DMS 273 (cell line): ENCODE measurements around the gene MCEMP1.

ENCODE experiments used
- DNase-seq: peaks from one replicate; lab custom pipeline; 2025; ENCODE audit not compliant: unreplicated experiment; lab: John Stamatoyannopoulos, UW

The MCEMP1 gene

DNA sequence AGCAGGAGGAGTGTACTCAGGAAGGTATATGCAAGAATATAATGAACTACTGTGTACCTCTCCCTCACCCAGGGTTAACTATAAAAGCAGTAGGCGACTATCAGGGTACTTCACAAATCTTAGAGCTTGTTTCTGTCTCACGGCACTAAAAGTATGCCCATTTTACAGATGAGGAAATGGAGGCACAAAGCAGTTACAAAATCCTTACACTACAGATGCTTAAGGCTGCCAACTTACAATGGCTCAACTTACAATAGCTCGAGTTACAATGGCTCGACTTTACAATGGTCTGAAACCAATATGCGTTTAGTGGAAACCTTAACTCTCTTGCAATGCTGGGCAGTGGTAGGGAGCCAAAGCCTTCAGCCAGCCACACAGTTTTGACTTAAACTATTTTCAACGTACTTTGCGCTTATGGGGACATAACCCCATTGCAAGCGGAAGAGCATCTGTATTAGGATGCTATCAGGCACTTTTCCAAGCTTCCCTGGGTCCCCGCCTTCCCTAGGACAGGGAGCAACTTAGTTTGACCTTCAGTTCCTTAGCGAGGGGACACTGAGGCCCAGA is 20.9 kb downstream of the MCEMP1 start:
- DNase-seq, result no peak

DNA sequence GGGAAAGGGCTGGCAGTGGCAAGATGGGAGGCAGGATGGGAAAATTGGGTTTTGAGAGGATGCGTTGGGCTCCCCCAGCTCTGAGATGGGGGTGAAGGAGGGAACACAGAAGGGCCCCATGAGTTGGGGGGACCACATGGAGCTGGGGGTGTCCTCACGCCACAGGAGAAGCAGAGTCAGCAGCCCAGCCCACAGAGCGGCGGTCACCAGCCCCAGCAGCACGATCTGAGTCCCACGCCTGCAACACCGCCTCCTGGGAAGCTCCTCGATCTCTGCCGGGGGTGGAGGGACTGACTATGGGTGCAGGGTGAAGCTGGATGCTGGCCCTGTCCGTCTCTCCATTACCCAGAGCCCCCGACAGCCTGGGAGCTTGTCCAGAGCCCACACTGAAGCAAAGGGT is 21.7 kb downstream of the MCEMP1 start:
- DNase-seq, result no peak

DNA sequence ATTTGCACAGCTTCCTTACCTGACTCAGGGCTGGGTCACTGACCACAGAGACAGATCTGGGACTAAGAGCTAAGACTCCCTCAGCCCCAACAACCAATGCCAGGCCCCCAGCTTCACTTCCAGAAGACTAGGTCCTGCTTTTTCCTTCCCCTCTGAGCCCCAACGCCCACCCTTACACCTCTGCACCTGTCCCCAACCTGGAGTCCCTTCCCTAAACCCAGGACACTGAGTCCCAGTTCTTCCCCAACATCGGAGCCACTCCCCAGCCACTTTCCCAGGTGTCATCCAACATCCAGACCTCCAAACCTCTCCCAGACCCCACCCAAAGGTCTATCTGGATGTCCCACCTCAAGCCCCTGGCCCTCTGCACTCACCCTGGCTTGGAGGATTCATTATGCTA is 22.1 kb downstream of the MCEMP1 start:
- DNase-seq, result no peak

DNA sequence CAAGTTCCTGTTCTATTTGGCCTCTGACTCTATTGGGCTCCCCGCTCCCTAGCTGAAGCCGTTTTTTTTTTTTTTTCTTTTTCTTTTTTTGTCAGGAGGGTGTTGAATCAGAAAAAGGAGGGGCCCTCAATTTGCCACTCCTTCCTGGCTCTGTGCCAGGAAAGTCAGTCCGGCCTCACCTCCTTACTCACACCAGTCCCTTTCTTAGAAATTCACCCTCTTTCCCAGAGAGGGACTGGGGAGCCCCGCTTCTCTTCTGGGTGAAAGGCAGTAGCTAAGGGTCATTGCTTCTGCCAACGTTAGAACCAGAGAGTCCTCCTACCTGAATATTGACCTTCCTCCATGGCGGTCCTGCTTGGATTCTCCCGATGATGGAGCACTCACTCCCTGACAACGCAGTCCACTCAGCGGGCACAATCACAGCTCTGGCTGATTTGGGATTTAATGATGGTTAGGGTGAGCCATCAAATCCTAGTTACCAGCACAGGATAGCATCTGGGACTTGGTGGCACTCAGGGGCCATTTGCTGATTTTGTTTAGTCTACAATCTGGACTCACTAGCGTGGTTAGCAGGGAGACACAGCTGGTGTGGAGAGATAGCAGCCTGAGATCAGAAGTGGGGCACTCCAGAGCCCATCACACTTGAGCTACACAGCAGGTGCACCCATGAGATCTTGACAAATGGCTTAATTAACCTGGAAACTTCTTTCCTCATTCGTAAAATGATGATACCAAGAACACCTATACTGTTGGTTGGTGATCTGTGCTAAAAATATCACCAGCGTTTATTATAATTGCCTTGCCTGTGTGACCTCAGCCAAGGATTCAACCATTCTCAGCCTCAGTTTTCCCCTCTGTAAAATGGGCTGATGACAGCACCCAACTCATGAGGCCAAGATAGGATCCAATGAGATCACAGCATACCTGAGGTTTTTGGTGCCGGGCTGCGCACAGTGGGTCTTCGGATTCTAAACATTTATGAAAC is 22.8 kb downstream of the MCEMP1 start:
- DNase-seq, result peak; percentile 34

DNA sequence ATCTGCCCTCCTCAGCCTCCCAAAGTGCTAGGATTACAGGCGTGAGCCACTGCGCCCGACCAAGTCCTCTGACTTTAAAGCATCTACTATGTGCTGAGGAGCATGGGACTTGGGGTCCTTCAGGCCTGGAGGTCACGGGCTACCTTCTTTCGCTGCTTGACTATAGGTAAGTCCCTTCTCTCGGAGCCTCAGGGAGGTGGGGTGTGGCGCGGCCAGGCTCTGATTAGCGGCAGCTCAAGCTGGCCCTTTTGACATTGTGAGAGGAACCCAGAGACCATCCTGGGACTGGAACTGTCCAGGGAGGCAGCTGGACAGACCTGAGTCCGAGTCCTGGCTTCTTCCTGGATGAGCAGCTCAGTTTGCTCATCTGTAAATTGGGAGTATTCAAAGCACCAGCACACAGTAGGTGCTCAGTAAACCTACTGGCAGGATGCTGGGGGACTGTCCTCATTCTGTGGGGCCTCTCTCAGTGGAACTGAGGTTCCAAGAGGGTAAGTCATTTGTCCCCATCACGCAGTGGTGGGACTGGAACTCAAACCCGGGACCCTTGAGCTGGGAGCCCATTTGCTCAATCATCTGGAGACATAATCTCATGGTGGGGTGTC is 24.3 kb downstream of the MCEMP1 start:
- no peak for DNase-seq

DNA sequence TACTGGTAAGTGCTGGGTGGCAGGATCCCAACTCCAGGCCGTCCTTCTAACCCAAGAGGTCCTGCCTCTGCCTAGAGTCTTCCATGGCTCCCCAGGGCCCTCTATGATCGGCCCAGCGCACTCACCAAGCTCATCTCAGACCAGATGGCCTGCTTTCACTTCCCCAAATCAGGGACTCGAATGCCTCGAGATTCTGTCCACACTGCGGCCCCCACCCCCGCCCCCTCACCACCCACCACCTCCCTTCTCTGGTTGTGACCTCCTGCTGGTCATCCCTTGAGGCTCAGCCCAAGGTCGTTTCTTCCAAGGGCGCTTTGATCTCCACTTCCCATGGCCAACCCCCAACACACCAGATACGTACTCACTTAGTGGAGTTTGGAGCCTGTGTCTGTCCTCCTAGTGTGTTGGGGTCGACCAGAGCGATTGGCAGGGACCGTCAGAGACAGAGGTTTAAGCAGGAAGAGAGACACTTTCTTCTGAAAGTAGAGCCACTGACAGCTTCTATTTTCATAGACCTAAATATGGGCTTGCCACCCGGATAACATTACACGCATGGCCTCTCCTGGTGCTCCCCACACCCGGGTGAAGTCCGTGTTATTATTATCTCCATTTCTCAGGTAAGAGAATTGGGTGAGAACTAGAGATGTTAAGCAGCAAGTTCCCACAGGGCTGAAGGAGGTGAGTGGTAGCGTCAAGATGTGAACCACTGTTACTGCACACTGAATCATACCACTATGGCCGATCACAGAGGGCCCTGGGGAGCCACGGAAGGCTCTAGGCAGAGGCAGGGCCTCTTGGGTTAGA is 25.0 kb downstream of the MCEMP1 start, which contains the start of gene FCER2:
Gene FCER2, minus strand, starts transcription at position 478 of the 804 bp plus-strand sequence. CDS start 2,371 bp downstream, outside the sequence.
- DNase-seq, result no peak

DNA sequence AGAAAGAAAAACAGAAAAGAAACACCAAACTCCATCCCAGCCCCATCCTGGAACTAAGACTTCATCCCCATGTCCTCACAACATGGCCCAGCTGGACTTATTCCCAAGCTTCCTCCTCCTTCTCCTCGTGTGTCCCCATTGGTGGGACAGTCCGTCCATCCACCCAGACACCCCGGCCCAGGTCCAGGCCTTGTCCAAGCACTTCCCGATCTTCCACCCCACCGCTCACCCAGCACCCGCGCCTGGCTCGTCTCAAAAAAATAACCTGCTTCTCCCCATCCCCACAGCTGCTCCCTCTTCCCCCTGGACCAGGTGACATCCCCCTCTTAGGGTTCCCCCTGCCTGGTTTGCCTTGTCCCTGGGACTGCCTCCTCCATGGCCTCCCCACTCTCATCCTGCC is 26.4 kb downstream of the MCEMP1 start:
- DNase-seq, result no peak

DNA sequence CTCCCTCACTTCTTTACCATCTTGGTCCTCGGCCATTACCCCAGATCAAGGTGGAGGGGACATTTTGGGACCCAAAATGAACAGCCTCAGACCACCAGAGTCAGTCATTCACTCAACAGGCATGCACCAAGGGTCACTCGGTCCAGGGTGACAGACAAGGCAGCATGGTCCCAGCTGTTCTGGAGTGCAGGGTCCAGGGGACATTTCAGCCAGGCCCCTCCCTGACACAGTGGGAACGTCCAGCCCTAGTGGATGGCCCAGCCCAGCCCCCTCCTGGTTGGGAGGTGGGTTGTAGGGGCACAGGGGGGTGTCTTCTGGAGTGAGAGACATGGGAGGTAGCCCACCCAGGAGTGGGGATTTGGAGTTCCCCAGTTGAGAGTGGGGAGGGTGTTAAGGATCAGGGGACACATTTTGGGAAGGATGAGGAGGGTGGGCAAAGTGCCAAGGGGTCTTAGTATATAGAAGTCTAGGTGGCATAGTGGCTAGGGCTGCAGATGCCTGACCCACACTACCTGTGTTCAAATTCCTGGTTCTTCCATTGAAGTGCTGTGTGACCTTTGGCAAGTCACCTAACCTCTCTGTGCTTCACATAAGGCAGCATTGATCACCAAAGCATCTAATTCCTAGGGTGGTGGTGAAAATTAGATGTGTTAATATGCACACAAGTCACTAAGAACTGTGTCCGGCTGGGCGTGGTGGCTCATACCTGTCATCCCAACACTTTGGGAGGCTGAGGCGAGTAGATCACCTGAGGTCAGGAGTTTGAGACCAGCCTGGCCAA is 27.6 kb downstream of the MCEMP1 start:
- DNase-seq, result no peak

DNA sequence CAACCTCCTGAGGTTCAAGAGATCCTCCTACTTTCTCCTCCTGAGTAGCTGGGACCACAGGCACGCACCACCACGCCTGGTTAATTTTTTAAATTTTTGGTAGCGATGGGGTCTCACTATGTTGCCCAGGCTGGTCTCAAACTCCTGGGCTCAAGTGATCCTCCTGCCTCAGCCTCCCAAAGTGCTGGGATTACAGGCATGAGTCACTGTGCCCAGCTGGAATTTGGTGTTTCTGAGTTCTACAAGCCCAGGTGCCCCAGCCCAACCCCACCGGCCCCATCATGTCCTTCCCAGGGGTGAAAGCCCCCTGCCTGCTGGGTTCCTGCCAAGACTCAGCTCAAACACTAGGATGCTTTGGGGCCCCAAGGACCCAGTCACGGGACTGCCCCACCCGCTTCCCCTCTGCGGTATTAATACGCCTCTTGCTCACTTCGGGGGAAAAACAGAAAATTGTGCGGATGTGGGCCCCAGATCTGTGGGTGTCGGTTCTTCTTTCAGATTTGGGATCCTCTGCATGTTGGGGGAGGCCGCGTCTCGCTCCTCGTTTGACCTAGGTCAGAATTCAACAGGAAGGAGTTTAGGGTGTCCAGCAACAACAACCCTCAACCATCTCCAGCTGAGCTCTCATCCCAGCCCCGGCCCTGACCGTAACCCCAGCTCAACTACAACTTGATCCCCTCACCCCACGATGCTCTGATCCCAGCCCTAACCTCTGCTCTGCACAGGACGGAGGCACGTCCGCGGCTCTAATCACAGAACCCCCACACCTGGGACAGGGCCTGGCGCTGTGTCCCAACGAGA is 28.7 kb downstream of the MCEMP1 start:
- DNase-seq, result no peak

DNA sequence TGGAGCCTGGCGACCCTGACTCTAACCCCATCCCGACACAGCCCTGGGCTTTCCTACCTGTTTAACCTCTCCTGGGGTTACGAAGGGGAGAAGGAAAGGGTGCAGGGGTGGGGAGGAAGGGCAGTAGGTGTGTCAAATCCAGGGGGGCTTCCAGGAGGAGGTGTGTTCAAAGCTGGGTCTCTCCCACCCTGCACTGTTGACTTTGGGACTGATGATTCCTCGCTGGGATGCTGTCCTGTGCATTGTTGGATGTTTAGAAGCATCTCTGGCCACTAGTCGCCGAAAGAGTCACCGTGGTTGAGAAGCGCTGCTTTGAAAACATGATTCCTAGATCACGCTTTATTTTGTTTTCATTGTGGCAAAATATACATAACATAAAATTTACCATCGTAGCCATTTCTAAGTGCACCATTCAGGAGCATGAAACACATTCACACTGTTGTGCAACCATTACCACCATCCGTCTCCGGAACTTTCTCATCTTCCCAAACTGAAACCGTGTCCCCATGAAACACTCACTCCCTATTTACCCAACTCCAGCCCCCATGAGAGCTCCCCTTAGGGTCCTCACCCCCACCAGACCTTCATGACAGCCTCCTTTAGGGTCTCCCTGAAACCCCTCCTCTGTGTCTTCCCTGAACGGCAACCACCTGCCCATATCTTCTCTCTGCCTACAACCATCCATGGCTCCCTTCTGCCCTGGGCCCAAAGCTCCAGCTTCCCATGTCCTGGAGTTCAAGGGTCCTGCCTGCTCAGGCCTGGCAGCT is 29.5 kb downstream of the MCEMP1 start:
- DNase-seq, result no peak

DNA sequence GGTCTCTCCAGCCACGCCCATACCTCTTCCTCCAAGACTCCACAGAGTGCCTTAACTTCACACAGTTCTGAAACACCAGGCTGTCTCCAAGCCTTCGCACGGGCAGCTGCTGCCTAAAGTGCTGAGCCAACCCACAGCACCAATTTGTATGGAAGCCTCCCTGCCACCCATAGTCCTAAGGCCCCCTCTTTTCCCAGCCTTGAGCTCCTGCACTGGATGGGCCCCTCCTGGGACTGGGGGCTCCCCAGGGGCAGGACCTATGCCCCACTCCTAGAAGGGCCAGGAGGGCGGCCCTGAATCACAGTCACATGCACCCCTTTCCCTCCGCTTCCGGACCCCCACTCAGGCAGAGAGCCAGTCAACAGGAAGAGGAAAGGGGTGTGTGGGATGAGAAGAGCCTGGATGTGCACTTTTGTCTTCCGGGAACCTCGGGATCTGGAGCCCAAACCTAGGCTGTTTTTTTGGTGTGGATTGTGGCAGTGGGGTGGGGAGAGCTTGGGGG is 30.1 kb downstream of the MCEMP1 start:
- no peak for DNase-seq

DNA sequence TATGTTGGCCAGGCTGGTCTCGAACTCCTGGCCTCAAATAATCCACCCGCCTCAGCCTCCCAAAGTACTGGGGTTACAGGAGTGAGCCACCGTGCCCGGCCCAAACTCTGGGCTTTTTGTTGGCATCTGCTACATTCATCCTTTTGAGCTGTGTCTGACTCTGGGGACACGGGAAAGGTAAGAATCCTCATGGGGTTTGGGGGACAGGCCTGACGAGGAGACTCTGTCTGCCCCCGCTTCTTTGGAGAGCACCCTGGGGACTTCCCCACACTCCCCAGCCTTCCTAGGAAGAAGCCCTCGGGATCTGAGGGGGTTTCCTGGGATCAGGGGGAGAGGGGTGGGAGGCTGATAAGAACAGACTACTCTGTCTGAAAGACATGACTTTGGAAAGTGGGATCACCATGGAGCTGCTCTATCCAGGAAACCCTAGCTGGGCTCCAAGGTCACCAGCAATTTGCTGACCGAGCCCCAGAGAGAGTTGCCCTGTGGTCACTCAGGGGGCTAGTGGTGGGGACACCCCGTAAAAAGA is 33.1 kb downstream of the MCEMP1 start:
- DNase-seq, result no peak

DNA sequence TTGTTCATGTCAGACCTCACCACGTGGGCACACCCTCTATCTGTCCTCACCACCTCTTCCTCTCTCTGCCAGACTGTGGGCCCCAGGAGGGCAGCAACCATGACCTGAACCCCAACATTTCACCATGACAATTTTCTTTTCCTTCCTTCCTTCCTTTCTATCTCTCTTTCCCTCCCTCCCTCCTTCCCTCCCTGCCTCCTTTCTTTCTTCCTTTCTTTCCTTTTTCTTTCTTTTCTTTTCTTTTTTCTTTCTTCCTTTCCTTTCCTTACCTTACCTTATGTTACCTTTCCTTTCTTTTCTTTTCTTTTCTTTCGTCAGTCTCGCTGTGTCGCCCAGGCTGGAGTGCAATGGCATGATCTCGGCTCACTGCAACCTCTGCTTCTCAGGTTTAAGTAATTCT is 33.7 kb downstream of the MCEMP1 start:
- no peak for DNase-seq

DNA sequence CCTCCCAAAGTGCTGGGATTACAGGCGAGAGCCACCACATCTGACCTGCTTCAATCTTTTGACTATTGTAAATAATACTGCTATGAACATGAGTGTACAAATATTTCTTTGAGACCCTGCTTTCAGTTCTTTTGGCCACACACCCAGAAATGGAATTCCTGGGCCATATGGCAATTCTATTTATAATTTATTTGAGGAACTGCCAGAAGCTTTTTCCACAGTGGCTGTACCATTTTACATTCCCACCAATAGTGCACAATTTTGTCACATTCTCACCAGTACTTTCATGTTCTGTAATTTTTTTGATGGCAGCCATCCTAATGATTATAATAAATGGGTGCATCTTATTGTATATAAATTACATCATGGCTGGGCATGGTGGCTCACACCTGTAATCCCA is 38.8 kb downstream of the MCEMP1 start:
- DNase-seq, result no peak

DNA sequence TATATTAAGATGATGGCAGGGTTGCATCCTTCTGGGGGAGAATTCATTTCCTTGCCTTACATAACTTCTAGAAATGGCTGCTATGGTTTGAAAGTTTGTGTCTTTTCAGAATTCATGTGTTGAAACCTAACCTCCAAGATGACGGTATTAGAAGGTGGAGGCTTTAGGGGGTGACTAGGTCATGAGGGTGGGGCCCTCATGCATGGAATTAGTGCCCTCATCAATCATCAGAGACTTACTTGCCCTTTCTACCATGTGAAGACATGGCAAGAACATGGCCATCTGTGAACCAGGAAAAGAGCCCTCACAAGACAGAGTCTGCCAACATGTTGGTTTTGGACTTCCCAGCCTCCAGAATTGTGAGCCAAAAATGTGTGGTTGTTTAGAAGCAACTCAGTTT is 39.9 kb downstream of the MCEMP1 start:
- DNase-seq, result no peak

DNA sequence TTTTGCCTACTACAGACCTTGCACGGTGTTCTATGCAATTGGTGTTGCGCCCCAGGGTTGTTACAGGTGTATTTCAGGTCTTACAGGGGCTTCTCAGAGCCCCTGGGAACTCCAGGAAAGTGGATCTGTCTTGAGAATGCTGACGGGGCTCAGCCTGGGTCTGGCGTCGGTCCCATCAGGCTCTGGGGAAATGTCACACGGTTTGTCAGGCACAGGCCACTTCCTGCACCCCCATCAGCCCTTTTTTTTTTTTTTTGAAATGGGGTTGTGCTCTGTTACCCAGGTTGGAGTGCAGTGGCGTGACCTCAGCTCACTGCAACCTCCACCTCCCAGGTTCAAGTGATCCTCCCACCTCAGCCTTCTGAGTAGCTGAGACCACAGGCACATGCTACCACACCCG is 41.8 kb downstream of the MCEMP1 start:
- no peak for DNase-seq

DNA sequence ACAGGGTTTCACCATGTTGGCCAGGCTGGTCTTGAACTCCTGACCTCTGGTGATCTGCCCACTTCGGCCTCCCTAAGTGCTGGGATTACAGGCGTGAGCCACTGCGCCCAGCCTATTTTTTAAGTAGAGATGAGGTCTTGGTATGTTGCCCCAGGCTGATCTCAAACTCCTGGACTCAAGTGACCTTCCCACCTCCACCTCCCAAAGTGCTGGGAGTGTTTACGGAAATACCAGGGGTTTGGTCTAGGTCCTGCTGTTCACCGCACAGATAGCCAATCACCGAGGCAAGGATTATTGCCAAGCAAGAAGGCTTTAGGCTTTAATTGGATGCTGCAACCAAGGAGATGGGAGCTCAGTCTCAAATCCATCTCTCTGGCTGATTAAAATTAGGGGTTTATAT is 43.5 kb downstream of the MCEMP1 start:
- DNase-seq, result no peak

DNA sequence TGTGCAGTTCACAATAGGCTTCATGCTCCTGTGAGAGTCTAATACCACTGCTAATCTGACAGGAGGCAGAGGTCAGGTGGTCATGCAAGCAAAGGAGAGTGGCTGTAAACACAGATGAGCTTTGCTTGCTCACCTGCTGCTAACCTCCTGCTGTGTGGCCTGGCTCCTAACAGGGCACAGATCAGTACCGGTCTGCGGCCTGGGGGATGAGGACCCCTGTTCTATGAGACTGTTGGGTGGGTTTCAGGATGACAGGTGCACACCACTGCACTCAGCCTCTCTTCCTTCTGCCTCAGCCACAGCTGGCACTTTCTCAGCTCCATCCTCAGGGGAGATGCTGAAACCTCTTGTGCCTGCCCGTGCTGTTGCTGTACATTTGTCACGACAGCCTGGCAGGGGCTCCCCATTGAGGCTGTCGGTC is 45.4 kb downstream of the MCEMP1 start:
- DNase-seq, result peak; percentile 52
